ENCODE results near the gene GATA5. TPM values are rescaled to one million over a fixed set of nuclear protein-coding genes. Genes with fewer than 3 reads are reported as not detected.

Gene GATA5
- polyA plus RNA-seq, 1 experiment = not detected

- H3K27me3 ChIP-seq (ENCODE audit: control insufficient read depth, insufficient read depth, low read length) = peaks cover 3% of the 10 kb centered on the region
- H3K9me3 ChIP-seq (ENCODE audit: control insufficient read depth, insufficient read depth, low read length) = no peaks in the 10 kb centered on the region; the same call in 1 of the 2 replicates
- no peak for TF ChIP-seq CTCF (IDR thresholded peaks at IDR 0.05; ENCODE audit: low read depth, low read length)
- ChIA-PET POLR2A (no interaction called here), CTCF (no interaction called here)
- H3K27ac ChIP-seq (ENCODE audit: low read depth, low read length) = no peak overlapping the region
- H3K4me3 ChIP-seq (ENCODE audit: low read depth, low read length) = no peak overlapping the region
- DNase-seq (ENCODE audit: low read depth, low spot score) = no peak
Measured at GRCh38 chr20:62505337-62506045, 29.7 kb upstream of the GATA5 start.

GRCh38 chr20:62504323-62504722, 28.5 kb upstream of the GATA5 start:
- no peak overlapping the region for H3K27ac ChIP-seq (ENCODE audit: low read depth, low read length)
- POLR2A ChIA-PET = no interaction called here
- peaks cover 5% of the 10 kb centered on the region for H3K27me3 ChIP-seq (ENCODE audit: control insufficient read depth, insufficient read depth, low read length)
- CTCF ChIA-PET = no interaction called here
- no peak for TF ChIP-seq CTCF (IDR thresholded peaks at IDR 0.05; ENCODE audit: low read depth, low read length)
- no peaks in the 10 kb centered on the region; the same call in 1 of the 2 replicates for H3K9me3 ChIP-seq (ENCODE audit: control insufficient read depth, insufficient read depth, low read length)
- DNase-seq (ENCODE audit: low read depth, low spot score) = no peak
- H3K4me3 ChIP-seq (ENCODE audit: low read depth, low read length) = no peak overlapping the region

- H3K9me3 ChIP-seq (ENCODE audit: control insufficient read depth, insufficient read depth, low read length) = no peaks in the 10 kb centered on the region; the same call in 1 of the 2 replicates
- no peak overlapping the region for H3K4me3 ChIP-seq (ENCODE audit: low read depth, low read length)
- ChIA-PET POLR2A (no interaction called here), CTCF (no interaction called here)
- no peak for DNase-seq (ENCODE audit: low read depth, low spot score)
- H3K27ac ChIP-seq (ENCODE audit: low read depth, low read length) = no peak overlapping the region
- no peak for TF ChIP-seq CTCF (IDR thresholded peaks at IDR 0.05; ENCODE audit: low read depth, low read length)
- H3K27me3 ChIP-seq (ENCODE audit: control insufficient read depth, insufficient read depth, low read length) = peaks cover 5% of the 10 kb centered on the region
Measured at GRCh38 chr20:62503401-62504178, 27.8 kb upstream of the GATA5 start.

- ChIA-PET CTCF (no interaction called here), POLR2A (no interaction called here)
- H3K27ac ChIP-seq (ENCODE audit: low read depth, low read length) = no peak overlapping the region
- TF ChIP-seq CTCF (IDR thresholded peaks at IDR 0.05; ENCODE audit: low read depth, low read length) = no peak
- H3K27me3 ChIP-seq (ENCODE audit: control insufficient read depth, insufficient read depth, low read length) = peaks cover 5% of the 10 kb centered on the region
- no peaks in the 10 kb centered on the region; the same call in 1 of the 2 replicates for H3K9me3 ChIP-seq (ENCODE audit: control insufficient read depth, insufficient read depth, low read length)
- no peak overlapping the region for H3K4me3 ChIP-seq (ENCODE audit: low read depth, low read length)
- DNase-seq (ENCODE audit: low read depth, low spot score) = no peak
Measured at GRCh38 chr20:62502496-62503095, 26.8 kb upstream of the GATA5 start.
